Measurements from ENCODE around the gene EBLN2.

Gene EBLN2

DNA sequence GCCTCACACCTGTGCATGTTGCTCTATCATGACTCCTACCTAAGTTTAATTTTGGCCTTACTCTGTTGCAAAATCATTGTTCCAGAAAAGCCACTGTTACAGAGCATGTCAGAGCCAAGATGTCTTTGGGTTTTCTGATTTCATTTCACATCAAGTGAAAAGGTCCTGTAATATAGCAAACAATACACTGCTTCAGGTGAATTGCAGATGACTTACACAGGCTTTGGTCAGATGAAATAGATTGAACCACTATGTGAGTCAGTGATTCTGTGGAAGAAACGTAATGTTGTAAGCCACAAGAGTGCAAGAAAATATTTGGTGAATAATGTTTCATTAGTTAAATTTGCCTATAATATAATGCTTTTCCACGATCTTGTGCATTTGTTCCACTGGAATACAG lies 22.7 kb downstream of the EBLN2 start:
- Histone ChIP-seq H3K9ac (ENCODE audit: low read length) (no peak overlapping the region), H3K27me3 (ENCODE audit: control insufficient read depth, insufficient read depth, low read length) (no peaks in the 10 kb centered on the region), H3K36me3 (ENCODE audit: control insufficient read depth, low read depth, low read length) (no peaks in the 10 kb centered on the region), H3K4me3 (ENCODE audit: low read length) (no peak overlapping the region), H3K27ac (ENCODE audit: low read length) (no peak overlapping the region), H3K9me3 (ENCODE audit: control insufficient read depth, low read depth, low read length) (no peaks in the 10 kb centered on the region), H3K4me1 (ENCODE audit: control insufficient read depth, low read depth, low read length) (no peaks in the 10 kb centered on the region)

DNA sequence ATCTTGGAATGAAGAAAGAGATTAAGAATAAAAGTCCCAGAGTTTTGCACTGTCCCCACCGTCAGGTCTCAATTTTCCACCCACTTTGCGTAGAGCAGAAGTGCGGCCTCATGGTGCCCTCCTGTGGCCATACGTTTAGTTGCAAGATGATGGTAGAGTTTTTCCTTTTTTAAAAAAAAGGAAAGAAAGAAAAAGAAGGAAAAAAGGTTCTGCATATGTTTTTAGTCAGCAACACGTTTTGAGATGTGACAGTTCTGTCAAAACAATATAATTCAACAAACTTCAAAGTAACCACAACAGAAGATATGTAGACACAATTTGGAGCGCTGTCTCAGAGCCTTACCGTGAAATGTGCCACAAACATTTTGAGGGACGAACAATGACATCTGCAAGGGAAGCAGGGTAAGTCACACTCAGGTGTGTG lies 24.6 kb downstream of the EBLN2 start:
- no peaks in the 10 kb centered on the region for H3K9me3 ChIP-seq (ENCODE audit: control insufficient read depth, low read depth, low read length)
- H3K27me3 ChIP-seq (ENCODE audit: control insufficient read depth, insufficient read depth, low read length) = no peaks in the 10 kb centered on the region
- H3K36me3 ChIP-seq (ENCODE audit: control insufficient read depth, low read depth, low read length) = no peaks in the 10 kb centered on the region
- no peaks in the 10 kb centered on the region for H3K4me1 ChIP-seq (ENCODE audit: control insufficient read depth, low read depth, low read length)
- no peak overlapping the region for H3K27ac ChIP-seq (ENCODE audit: low read length)
- no peak overlapping the region for H3K4me3 ChIP-seq (ENCODE audit: low read length)
- H3K9ac ChIP-seq (ENCODE audit: low read length) = no peak overlapping the region

DNA sequence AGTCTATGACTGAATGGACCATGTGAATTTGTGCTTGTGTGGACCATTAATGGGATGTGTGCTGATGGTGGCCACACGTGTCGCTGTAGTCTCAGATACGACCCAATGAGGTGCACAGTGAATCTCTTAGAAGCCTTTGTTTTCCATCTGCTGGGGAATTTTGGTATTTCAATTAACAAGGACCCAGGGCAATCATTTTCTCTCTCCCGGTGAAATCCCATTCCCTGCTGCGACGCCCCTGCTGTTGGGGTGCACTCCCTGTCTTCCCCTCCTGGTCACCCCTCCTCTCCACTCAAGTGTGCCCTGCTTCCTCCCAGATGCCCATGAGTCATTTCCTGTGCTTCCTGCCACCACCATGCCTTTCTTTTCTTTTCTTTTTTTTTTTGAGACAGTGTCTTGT lies 32.7 kb downstream of the EBLN2 start:
- Histone ChIP-seq H3K4me3 (ENCODE audit: low read length) (no peak overlapping the region), H3K27ac (ENCODE audit: low read length) (no peak overlapping the region)

DNA sequence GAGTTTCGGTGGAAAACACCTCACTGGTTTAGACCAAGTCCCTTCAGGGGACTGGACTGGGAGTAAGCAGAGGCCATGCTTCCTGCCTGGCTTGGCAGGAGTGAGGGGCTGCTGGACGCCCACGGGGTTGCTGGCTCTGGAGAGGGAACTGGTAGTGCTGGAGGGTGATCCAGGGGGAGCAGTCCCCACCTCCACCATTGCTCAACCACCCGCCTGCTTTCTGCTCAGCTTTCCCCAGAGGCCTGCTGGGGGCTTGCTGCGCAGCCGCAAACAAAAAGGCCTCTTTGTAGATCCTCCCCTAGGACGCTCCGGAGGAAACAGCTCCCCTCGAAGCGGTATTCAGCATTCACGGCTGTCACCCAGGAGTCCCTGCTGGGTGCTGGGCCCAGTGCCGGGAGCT lies 33.5 kb downstream of the EBLN2 start:
- Histone ChIP-seq H3K36me3 (ENCODE audit: control insufficient read depth, low read depth, low read length) (no peaks in the 10 kb centered on the region), H3K9ac (ENCODE audit: low read length) (no peak overlapping the region), H3K4me3 (ENCODE audit: low read length) (no peak overlapping the region), H3K4me1 (ENCODE audit: control insufficient read depth, low read depth, low read length) (peaks cover 11% of the 10 kb centered on the region), H3K27ac (ENCODE audit: low read length) (peak overlapping the region; percentile 51), H3K27me3 (ENCODE audit: control insufficient read depth, insufficient read depth, low read length) (no peaks in the 10 kb centered on the region), H3K9me3 (ENCODE audit: control insufficient read depth, low read depth, low read length) (no peaks in the 10 kb centered on the region)

More for the DNA sequence above, 32.7 kb downstream of the EBLN2 start:
- Histone ChIP-seq H3K27me3 (ENCODE audit: control insufficient read depth, insufficient read depth, low read length) (no peaks in the 10 kb centered on the region), H3K4me1 (ENCODE audit: control insufficient read depth, low read depth, low read length) (peaks cover 11% of the 10 kb centered on the region), H3K9me3 (ENCODE audit: control insufficient read depth, low read depth, low read length) (no peaks in the 10 kb centered on the region), H3K9ac (ENCODE audit: low read length) (no peak overlapping the region), H3K36me3 (ENCODE audit: control insufficient read depth, low read depth, low read length) (no peaks in the 10 kb centered on the region)

DNA sequence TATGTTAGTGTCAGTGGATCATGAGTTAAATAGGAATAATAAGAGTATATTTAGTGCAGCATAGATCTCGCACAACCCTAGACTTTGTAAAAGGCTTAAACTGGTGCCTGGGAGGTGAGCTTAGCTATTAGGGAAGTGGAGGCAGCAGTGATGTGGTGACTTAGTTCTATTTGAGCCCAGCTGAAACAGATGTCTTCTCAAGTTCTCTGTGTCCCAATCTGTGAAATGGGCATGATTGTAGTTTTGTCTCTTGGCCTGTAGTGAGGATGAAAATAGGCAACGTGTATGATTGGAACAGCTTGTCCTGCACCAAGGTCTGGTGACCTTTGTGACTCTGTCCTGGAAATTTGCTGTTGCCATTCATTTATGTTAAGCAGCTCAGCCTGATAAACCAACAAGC lies 34.7 kb downstream of the EBLN2 start:
- H3K36me3 ChIP-seq (ENCODE audit: control insufficient read depth, low read depth, low read length) = no peaks in the 10 kb centered on the region
- H3K27ac ChIP-seq (ENCODE audit: low read length) = no peak overlapping the region
- no peaks in the 10 kb centered on the region for H3K27me3 ChIP-seq (ENCODE audit: control insufficient read depth, insufficient read depth, low read length)
- H3K9me3 ChIP-seq (ENCODE audit: control insufficient read depth, low read depth, low read length) = no peaks in the 10 kb centered on the region
- H3K9ac ChIP-seq (ENCODE audit: low read length) = no peak overlapping the region
- no peak overlapping the region for H3K4me3 ChIP-seq (ENCODE audit: low read length)
- peaks cover 17% of the 10 kb centered on the region for H3K4me1 ChIP-seq (ENCODE audit: control insufficient read depth, low read depth, low read length)

DNA sequence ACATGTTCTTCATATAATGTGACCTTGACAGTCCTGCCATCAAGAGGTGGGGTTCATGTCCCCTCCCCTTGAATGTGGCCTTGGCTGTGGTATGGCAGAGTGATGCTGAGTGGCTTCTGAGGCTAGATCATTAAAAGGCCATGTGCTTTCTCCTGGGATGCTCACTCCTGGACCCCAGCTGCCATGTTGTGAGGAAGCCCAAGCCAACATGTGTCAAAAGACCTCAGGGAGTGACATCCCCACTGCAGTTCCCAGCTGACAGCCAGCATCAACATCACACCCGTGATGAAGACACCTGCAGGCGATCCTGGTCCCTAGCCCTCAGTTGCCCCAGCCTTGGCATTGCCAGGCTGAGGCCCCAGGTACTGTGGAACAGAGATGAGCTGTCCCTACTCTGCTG lies 36.6 kb downstream of the EBLN2 start:
- Histone ChIP-seq H3K27ac (ENCODE audit: low read length) (no peak overlapping the region), H3K9ac (ENCODE audit: low read length) (no peak overlapping the region), H3K4me1 (ENCODE audit: control insufficient read depth, low read depth, low read length) (peaks cover 19% of the 10 kb centered on the region), H3K36me3 (ENCODE audit: control insufficient read depth, low read depth, low read length) (no peaks in the 10 kb centered on the region), H3K27me3 (ENCODE audit: control insufficient read depth, insufficient read depth, low read length) (no peaks in the 10 kb centered on the region), H3K9me3 (ENCODE audit: control insufficient read depth, low read depth, low read length) (no peaks in the 10 kb centered on the region), H3K4me3 (ENCODE audit: low read length) (no peak overlapping the region)

DNA sequence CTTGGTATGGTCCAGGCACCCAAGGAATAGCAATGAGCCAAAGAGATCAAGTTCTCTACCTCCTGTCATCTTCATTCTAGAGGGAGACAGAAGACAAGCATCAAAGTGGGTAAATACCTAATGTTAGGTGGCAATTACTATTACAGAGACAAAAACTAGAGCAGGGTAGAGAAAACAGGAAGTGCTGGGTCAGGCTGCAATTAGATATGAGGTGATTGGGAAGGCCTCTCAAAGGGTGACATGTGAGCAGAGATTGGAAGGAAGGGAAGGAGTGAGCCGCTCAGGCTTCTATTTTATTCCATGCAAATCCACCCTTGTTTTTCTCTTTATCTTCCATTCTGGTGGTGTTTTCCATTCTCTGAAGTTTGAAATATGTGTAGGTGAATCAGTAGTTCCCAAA lies 37.4 kb downstream of the EBLN2 start:
- H3K4me3 ChIP-seq (ENCODE audit: low read length) = no peak overlapping the region
- H3K9me3 ChIP-seq (ENCODE audit: control insufficient read depth, low read depth, low read length) = no peaks in the 10 kb centered on the region
- H3K9ac ChIP-seq (ENCODE audit: low read length) = no peak overlapping the region
- peaks cover 19% of the 10 kb centered on the region for H3K4me1 ChIP-seq (ENCODE audit: control insufficient read depth, low read depth, low read length)
- H3K27me3 ChIP-seq (ENCODE audit: control insufficient read depth, insufficient read depth, low read length) = no peaks in the 10 kb centered on the region
- H3K36me3 ChIP-seq (ENCODE audit: control insufficient read depth, low read depth, low read length) = no peaks in the 10 kb centered on the region
- H3K27ac ChIP-seq (ENCODE audit: low read length) = no peak overlapping the region

DNA sequence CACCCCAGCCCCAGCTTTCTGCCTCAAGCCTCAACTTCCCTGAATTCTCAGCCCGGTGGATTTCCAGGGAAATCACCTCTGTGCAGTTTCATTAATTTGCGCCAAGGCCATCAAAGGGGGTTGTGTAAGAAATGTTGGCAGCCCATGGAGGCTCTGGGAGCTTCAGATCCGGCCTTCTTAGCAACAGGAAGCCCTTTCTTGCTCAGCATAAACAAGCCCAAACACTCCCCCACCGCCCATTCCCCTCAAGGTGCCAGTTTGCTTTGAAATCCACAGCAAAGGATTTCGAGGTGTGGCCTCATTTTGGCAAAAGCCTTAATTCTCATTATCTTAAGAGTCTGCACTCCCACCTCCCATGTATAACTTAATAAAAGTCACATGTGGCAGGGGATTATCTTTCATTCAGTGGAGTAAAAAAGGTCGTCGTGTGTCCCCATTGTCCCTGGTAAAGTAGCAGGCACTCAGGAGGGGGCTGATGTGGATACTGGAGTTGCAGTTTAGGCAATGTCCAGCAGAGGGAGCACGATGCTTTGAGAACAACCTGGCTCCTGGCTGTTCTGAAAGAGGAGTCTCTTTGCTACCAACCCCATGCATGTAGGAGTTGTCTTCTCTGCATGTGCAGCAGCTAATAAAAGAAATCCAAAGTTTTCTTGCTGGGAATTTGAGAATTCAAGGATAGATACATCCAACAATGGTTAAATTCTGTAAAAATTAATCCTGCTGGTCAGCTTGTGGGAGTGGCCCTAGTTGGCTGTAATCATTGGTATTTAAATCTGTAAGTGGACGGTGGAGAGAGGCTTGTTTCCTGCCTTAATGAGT lies 39.5 kb downstream of the EBLN2 start:
- Histone ChIP-seq H3K9me3 (ENCODE audit: control insufficient read depth, low read depth, low read length) (no peaks in the 10 kb centered on the region), H3K27ac (ENCODE audit: low read length) (no peak overlapping the region), H3K27me3 (ENCODE audit: control insufficient read depth, insufficient read depth, low read length) (no peaks in the 10 kb centered on the region), H3K9ac (ENCODE audit: low read length) (peak overlapping the region; percentile 13), H3K4me3 (ENCODE audit: low read length) (no peak overlapping the region), H3K4me1 (ENCODE audit: control insufficient read depth, low read depth, low read length) (peaks cover 8% of the 10 kb centered on the region), H3K36me3 (ENCODE audit: control insufficient read depth, low read depth, low read length) (no peaks in the 10 kb centered on the region)

DNA sequence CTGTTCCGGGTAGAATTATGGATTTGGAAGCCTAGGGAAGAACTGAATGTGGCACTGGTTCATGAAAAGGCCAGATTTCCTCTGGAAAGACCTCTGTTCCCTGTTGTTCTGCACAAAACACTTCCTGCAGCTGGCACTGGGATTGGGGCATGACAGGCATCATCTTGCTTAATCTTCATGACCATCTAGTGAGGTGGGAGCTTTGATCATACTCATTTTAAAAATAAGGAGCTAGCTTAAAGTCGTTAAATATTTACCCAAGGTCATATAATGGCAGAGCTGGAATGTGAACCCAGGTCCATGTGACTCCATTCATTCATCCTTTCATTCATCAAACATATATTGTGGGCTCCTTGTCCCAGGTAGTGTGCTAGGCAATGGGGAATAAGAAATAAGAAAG lies 40.4 kb downstream of the EBLN2 start:
- Histone ChIP-seq H3K4me3 (ENCODE audit: low read length) (no peak overlapping the region), H3K4me1 (ENCODE audit: control insufficient read depth, low read depth, low read length) (peaks cover 8% of the 10 kb centered on the region), H3K36me3 (ENCODE audit: control insufficient read depth, low read depth, low read length) (no peaks in the 10 kb centered on the region), H3K9ac (ENCODE audit: low read length) (no peak overlapping the region), H3K27me3 (ENCODE audit: control insufficient read depth, insufficient read depth, low read length) (no peaks in the 10 kb centered on the region), H3K27ac (ENCODE audit: low read length) (no peak overlapping the region), H3K9me3 (ENCODE audit: control insufficient read depth, low read depth, low read length) (no peaks in the 10 kb centered on the region)

DNA sequence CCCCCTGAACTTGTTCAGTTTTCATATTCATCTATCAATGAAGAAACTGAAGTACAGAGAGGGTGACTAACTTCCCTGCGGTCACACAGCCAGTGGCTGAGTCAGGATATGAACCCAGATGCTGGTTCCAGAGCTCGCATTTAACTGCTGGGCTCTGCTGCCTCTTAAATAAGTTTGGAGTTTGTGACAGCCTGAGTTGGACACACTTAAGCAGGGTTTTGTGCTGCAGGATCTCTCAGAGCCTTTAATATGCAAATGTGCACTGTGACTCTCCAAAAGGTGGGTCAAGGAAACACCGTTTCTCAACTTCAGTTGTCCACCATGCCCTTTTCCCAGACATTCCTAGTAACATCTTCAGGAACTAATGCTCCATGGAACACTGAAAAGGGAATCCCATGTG lies 45.8 kb downstream of the EBLN2 start:
- Histone ChIP-seq H3K4me3 (ENCODE audit: low read length) (no peak overlapping the region), H3K27me3 (ENCODE audit: control insufficient read depth, insufficient read depth, low read length) (no peaks in the 10 kb centered on the region), H3K9me3 (ENCODE audit: control insufficient read depth, low read depth, low read length) (no peaks in the 10 kb centered on the region), H3K27ac (ENCODE audit: low read length) (no peak overlapping the region), H3K4me1 (ENCODE audit: control insufficient read depth, low read depth, low read length) (no peaks in the 10 kb centered on the region), H3K9ac (ENCODE audit: low read length) (no peak overlapping the region), H3K36me3 (ENCODE audit: control insufficient read depth, low read depth, low read length) (no peaks in the 10 kb centered on the region)

DNA sequence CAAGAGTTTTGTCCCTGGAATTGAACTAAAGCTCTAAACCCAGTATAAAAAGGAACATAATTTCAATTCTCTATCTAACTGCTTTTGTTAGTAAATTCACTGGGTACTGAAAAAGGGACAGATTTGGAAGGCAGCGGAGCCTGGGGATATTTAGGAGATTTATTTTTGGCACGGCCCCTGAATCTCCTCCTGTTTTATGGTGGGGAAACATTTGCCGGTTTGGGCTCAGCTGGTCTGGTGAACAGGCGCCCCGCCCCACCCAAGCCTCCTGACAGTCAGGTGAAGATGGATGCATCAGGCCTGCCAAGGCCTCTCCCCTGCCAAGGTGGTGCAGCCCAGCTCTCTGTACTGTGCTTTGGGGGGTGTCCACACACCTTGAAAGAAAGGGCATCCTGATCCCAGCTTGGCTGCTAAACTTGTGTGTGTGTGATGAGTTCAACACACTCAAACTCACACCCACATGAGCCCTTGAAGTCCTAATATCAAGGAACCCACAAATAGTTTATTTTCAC lies 46.3 kb downstream of the EBLN2 start:
- Histone ChIP-seq H3K4me3 (ENCODE audit: low read length) (no peak overlapping the region), H3K27ac (ENCODE audit: low read length) (no peak overlapping the region), H3K36me3 (ENCODE audit: control insufficient read depth, low read depth, low read length) (no peaks in the 10 kb centered on the region), H3K27me3 (ENCODE audit: control insufficient read depth, insufficient read depth, low read length) (no peaks in the 10 kb centered on the region), H3K9me3 (ENCODE audit: control insufficient read depth, low read depth, low read length) (no peaks in the 10 kb centered on the region), H3K4me1 (ENCODE audit: control insufficient read depth, low read depth, low read length) (no peaks in the 10 kb centered on the region), H3K9ac (ENCODE audit: low read length) (no peak overlapping the region)

DNA sequence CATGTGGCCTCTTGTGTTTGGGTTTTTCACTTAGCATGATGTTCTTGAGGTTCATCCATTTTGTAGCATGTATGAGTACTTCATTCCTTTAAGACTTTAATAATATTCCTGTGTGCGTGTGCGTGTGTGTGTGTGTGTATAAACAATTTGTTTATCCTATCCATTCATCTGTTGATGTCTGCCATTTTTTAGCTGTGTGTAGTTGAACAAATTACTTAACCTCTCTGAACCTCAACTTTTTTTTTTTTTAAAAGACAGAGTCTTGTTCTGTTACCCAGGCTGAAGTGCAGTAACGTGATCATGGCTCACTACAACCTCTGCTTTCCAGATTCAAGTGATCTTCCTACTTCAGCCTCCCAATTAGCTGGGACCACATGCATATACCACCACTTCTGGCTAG lies 47.3 kb downstream of the EBLN2 start:
- no peak overlapping the region for H3K9ac ChIP-seq (ENCODE audit: low read length)
- H3K4me3 ChIP-seq (ENCODE audit: low read length) = no peak overlapping the region
- no peaks in the 10 kb centered on the region for H3K9me3 ChIP-seq (ENCODE audit: control insufficient read depth, low read depth, low read length)
- H3K4me1 ChIP-seq (ENCODE audit: control insufficient read depth, low read depth, low read length) = no peaks in the 10 kb centered on the region
- no peaks in the 10 kb centered on the region for H3K27me3 ChIP-seq (ENCODE audit: control insufficient read depth, insufficient read depth, low read length)
- H3K36me3 ChIP-seq (ENCODE audit: control insufficient read depth, low read depth, low read length) = no peaks in the 10 kb centered on the region
- H3K27ac ChIP-seq (ENCODE audit: low read length) = no peak overlapping the region

Data from iPS-18a (cell line).